Mucosa of stomach (tissue), 1 donor: ENCODE results near the gene CYP27B1.

Experiments
- H3K27me3 ChIP-seq: one replicate; pipeline ENCODE4 v1.7.0; 2013; ENCODE audit warnings: mild to moderate bottlenecking, low read length; ENCODE audit not compliant: control insufficient read depth, insufficient read depth
- H3K36me3 ChIP-seq: one replicate; pipeline ENCODE4 v1.7.0; 2013; ENCODE audit warnings: low read length; ENCODE audit not compliant: control insufficient read depth, insufficient read depth
- H3K4me1 ChIP-seq: one replicate; pipeline ENCODE4 v1.7.0; 2013; ENCODE audit warnings: mild to moderate bottlenecking, low read length; ENCODE audit not compliant: control insufficient read depth, insufficient read depth
- H3K4me3 ChIP-seq: one replicate; pipeline ENCODE4 v1.7.0; 2013; ENCODE audit warnings: low read length
- H3K9ac ChIP-seq: one replicate; pipeline ENCODE4 v1.7.0; 2013; ENCODE audit warnings: mild to moderate bottlenecking, low read length, moderate library complexity
- H3K9me3 ChIP-seq: one replicate; pipeline ENCODE4 v1.7.0; 2013; ENCODE audit warnings: mild to moderate bottlenecking, low read length, moderate library complexity; ENCODE audit not compliant: control insufficient read depth
- donor health status: Pancreatic carcinoma.

CYP27B1 gene

GRCh38 chr12:57771873-57772428 is 5.1 kb upstream of the CYP27B1 start, which contains the start of gene METTL1:
METTL1 (minus strand) TSS chr12:57772105; CDS start chr12:57772083, 22 bp downstream.
- Histone ChIP-seq H3K4me1 (peaks cover 10% of the 10 kb centered on the region), H3K9me3 (no peaks in the 10 kb centered on the region), H3K9ac (peak within 1 kb of the TSS; percentile 87), H3K36me3 (no peaks in the 10 kb centered on the region), H3K4me3 (peak within 1 kb of the TSS; percentile 90), H3K27me3 (peaks cover 6% of the 10 kb centered on the region)

DNA sequence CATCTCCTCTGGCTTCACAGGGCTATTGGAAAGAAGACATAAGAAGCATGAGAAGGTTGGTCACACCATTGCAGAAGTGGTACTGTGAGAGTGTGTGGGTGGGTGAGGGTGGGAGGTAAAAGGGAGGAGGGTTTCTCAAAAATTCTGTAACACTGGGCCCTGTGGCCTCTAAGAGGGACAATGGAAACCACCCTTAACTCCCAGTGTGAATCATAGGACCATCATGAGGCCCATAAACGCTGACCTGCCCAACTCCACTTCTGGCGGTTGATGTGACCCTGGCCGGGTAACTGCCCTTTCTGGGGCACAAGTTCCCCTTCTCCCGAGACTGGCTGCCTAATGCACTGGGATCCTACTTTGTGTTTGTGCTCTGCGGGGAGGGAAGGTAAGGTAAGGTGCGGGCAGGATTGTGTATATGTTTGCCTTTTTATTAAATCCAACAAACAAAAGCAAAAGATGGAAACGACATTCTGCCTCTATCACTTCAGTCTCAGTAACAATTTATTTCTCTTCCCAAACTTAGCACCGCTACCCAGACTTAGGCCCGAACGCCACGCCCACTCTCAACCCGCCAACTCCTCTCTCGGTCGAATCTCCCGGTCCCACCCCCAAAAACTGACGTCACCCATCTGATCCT is 4.5 kb upstream of the CYP27B1 start:
- peaks cover 12% of the 10 kb centered on the region for H3K27me3 ChIP-seq
- peak overlapping the region; percentile 87 for H3K9ac ChIP-seq
- H3K4me3 ChIP-seq = peak overlapping the region; percentile 90
- H3K4me1 ChIP-seq = peaks cover 16% of the 10 kb centered on the region
- H3K9me3 ChIP-seq = no peaks in the 10 kb centered on the region
- no peaks in the 10 kb centered on the region for H3K36me3 ChIP-seq

DNA sequence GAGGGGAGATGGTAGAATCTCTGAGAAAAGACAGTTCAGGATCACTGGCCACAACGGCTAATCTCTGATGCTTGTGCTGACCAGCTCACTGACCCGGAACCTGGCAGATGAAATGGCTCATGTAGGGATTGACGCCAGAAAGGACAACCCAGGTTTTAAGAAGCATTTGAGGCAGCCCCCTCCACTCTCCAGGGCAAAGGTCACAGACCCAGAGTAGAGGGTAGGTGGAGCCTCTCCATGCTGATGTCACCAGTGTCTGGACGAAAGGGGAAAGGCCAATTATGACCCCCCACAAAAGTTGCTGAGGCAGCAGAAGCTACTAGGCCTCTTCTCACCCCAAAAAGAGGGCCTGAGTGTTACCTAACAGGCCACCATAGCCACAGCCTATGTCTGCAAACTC is 3.9 kb upstream of the CYP27B1 start:
- peaks cover 22% of the 10 kb centered on the region for H3K4me1 ChIP-seq
- H3K36me3 ChIP-seq = no peaks in the 10 kb centered on the region
- H3K27me3 ChIP-seq = peaks cover 18% of the 10 kb centered on the region
- H3K9me3 ChIP-seq = no peaks in the 10 kb centered on the region
- H3K9ac ChIP-seq = no peak overlapping the region
- H3K4me3 ChIP-seq = no peak overlapping the region

DNA sequence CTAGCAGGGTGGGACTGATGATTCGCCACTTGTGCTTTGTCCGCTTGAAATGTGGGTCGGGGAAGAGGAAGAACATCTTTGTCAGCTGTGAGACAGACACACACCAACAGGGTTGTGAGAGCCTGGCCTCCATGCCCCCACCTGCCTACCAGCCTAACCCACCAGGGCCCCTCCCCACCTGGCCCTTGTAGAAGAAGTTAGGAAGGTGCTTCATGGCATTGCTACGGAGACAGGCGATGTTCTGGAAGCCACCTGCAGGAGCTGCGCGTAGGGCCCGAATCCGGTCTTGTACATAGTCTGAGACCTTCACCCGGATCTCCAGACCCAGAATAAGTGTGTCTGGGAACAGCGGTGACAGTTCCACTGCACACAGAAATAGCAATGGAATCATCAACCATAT is 2.7 kb upstream of the CYP27B1 start:
- H3K9me3 ChIP-seq = no peaks in the 10 kb centered on the region
- H3K27me3 ChIP-seq = peaks cover 30% of the 10 kb centered on the region
- H3K4me3 ChIP-seq = no peak overlapping the region
- no peaks in the 10 kb centered on the region for H3K36me3 ChIP-seq
- H3K9ac ChIP-seq = no peak overlapping the region
- H3K4me1 ChIP-seq = peaks cover 33% of the 10 kb centered on the region

DNA sequence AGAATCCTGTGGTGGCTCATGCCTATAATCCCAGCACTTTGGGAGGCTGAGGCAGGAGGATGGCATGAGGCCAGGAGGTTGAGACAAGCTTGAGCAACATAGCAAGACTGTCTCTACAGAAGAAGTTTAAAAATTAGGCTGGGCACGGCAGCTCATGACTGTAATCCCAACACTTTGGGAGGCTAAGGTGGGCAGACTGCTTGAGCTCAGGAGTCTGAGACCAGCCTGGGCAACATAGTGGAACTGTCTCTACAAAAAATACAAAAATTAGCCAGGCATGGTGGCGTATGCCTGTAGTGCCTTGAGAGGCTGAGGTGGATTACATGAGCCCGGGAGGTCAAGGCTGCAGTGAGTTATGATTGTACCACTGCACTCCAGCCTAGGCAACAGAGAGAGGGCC is 998 bp upstream of the CYP27B1 start:
- Histone ChIP-seq H3K9ac (no peak overlapping the region), H3K27me3 (peaks cover 40% of the 10 kb centered on the region), H3K36me3 (no peaks in the 10 kb centered on the region), H3K9me3 (no peaks in the 10 kb centered on the region), H3K4me3 (no peak overlapping the region), H3K4me1 (peaks cover 29% of the 10 kb centered on the region)

DNA sequence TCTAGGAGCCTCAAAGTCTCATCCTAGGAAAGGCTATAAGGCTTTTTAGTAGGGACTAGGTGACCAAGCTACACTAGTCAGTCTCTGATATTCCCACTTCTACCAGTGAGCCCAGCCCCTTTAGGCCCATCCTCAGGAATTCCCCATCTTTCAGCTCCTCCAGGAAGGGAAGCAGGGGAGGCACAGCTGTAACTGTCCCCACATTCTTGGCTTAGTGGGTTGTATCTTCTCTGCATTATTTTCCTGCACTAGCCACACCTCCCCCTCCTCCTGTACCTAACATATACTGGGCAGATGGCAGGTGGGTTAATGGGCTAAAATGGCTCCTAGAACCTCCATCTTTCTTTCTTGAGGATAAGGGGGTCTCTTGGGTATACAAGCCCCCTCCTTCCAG is 424 bp upstream of the CYP27B1 start:
- H3K27me3 ChIP-seq = peaks cover 40% of the 10 kb centered on the region
- no peaks in the 10 kb centered on the region for H3K9me3 ChIP-seq
- H3K9ac ChIP-seq = no peak overlapping the region
- peaks cover 28% of the 10 kb centered on the region for H3K4me1 ChIP-seq
- no peaks in the 10 kb centered on the region for H3K36me3 ChIP-seq
- H3K4me3 ChIP-seq = no peak overlapping the region

DNA sequence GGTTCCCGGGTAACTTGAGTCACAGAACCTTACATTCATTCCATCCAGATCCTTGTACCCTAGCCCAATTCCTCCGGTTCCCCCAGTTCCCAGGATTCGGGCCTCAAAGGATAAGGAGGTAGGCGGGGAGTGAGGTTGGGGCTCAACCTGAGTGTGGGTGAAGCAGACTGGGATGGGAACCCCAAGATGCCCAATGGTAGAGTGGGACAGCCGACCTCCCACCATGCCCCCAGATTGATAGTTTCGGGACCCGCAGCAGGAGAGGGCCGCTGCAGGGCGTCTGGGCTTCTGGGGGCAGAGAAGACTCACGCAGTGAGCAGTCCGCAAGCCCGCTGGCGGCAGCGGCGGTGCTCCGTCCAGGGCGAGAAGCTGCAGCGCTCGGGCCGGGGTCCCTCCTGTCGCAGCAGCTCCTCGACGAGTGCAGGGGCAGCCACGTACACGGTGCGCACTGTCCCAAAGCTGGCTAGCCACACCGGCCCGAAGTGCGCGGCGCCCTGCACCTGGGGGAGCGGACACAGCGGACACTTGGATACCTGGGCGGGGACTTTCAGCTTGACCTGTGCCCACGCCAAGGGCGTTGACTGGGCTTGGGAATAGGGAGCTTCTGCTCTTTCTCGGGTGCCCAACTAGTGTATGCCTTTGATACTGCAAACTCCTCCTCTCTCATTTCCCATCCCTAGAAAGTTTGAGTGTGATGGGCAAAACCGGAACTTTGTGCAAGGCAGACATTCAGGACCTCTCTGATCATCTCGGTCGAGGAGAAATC is 997 bp downstream of the CYP27B1 start:
- H3K4me1 ChIP-seq = peaks cover 28% of the 10 kb centered on the region
- no peak overlapping the region for H3K4me3 ChIP-seq
- H3K36me3 ChIP-seq = no peaks in the 10 kb centered on the region
- H3K27me3 ChIP-seq = peaks cover 40% of the 10 kb centered on the region
- H3K9me3 ChIP-seq = no peaks in the 10 kb centered on the region
- H3K9ac ChIP-seq = no peak overlapping the region

- H3K4me1 ChIP-seq = peaks cover 28% of the 10 kb centered on the region
- peak overlapping the region; percentile 64 for H3K4me3 ChIP-seq
- no peaks in the 10 kb centered on the region for H3K36me3 ChIP-seq
- no peaks in the 10 kb centered on the region for H3K9me3 ChIP-seq
- peaks cover 40% of the 10 kb centered on the region for H3K27me3 ChIP-seq
- peak overlapping the region; percentile 62 for H3K9ac ChIP-seq
These were observed 1.7 kb downstream of the CYP27B1 start for GRCh38 chr12:57765003-57765697.

- no peaks in the 10 kb centered on the region for H3K9me3 ChIP-seq
- H3K36me3 ChIP-seq = no peaks in the 10 kb centered on the region
- peak overlapping the region; percentile 64 for H3K4me3 ChIP-seq
- H3K9ac ChIP-seq = peak overlapping the region; percentile 62
- H3K27me3 ChIP-seq = peaks cover 40% of the 10 kb centered on the region
- H3K4me1 ChIP-seq = peaks cover 28% of the 10 kb centered on the region
These were observed 2.2 kb downstream of the CYP27B1 start for GRCh38 chr12:57764662-57765002.

GRCh38 chr12:57763881-57764661 is 2.8 kb downstream of the CYP27B1 start:
- no peaks in the 10 kb centered on the region for H3K9me3 ChIP-seq
- peaks cover 28% of the 10 kb centered on the region for H3K4me1 ChIP-seq
- H3K27me3 ChIP-seq = peaks cover 40% of the 10 kb centered on the region
- H3K4me3 ChIP-seq = peak overlapping the region; percentile 64
- no peak overlapping the region for H3K9ac ChIP-seq
- no peaks in the 10 kb centered on the region for H3K36me3 ChIP-seq

DNA sequence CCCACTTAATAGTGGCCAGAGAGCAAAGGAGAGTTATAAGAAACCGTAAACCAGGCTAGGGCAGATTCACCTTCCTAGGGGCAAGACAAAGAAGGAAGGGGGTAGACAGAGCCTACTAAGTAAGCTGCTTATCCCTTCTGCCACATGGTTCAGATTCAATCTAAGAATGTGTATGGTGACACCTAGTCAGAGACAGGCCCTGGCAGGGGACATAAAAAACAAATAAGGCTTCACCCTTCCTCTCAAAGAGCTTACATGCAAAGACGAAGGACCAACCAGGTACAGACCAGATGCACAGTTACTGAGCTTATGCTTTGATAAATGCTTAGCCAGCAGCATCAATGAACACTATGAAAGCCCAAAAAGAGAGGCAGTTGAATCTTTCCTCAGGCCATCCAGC is 4.4 kb downstream of the CYP27B1 start:
- peaks cover 39% of the 10 kb centered on the region for H3K27me3 ChIP-seq
- no peak overlapping the region for H3K9ac ChIP-seq
- H3K36me3 ChIP-seq = no peaks in the 10 kb centered on the region
- no peaks in the 10 kb centered on the region for H3K9me3 ChIP-seq
- H3K4me1 ChIP-seq = peaks cover 28% of the 10 kb centered on the region
- no peak overlapping the region for H3K4me3 ChIP-seq
